Uterus (tissue), 4 donors: Measurements from ENCODE around the gene LONRF3. TPM values are rescaled to one million over a fixed set of nuclear protein-coding genes. Genes with fewer than 3 reads are reported as not detected.

Experiments used
- DNase-seq, 2 donors: peaks; one replicate each; pipeline ENCODE4 v3.0.0-alpha.2; 2019 to 2020
- H3K27ac ChIP-seq, 2 donors: fragments of 200-600 bp; sonication (generic); 1 replicate in 1 of 2; 2 replicates in 1 of 2; pipeline ENCODE4 v1.5.1; 2016 to 2018
- H3K27me3 ChIP-seq, 2 donors: fragments of 200-600 bp; sonication (generic); one replicate each; pipeline ENCODE4 v1.5.1; 2018 to 2019; ENCODE audit warnings: control low read depth in 1 of 2
- H3K36me3 ChIP-seq, 2 donors: fragments of 200-600 bp; sonication (generic); one replicate each; pipeline ENCODE4 v1.5.1; 2019; ENCODE audit warnings: control low read depth in 1 of 2
- H3K4me1 ChIP-seq, 2 donors: fragments of 200-600 bp; sonication (generic); one replicate each; pipeline ENCODE4 v1.5.1; 2018 to 2019; ENCODE audit warnings: control low read depth in 1 of 2
- H3K4me3 ChIP-seq, 2 donors: fragments of 200-600 bp; sonication (generic); 1 replicate in 1 of 2; 2 replicates in 1 of 2; pipeline ENCODE4 v1.5.1; 2018 to 2019; ENCODE audit warnings: mild to moderate bottlenecking in 1 of 2
- H3K9me3 ChIP-seq, 2 donors: fragments of 200-600 bp; sonication (generic); one replicate each; pipeline ENCODE4 v1.5.1; 2019; ENCODE audit warnings: control low read depth in 1 of 2
- POLR2A ChIP-seq, 2 donors: fragments of 450-650 bp; IDR thresholded peaks; one replicate each; pipeline ENCODE4 v1.6.1; 2016; ENCODE audit warnings: antibody characterized with exemption in 2 of 2, mild to moderate bottlenecking in 1 of 2, moderate library complexity in 1 of 2
- intact Hi-C: fragments of 100-400 bp; cut with DNase I; formaldehyde crosslinking; loops from one replicate; pipeline ENCODE4 v1.15.1; 2023; ENCODE audit warnings: low total_unique reads
- total RNA-seq, 4 donors: library from RNA; depleted of rRNA in 3 of 4; stranded (reverse); fragments of >200 nt in 3 of 4; gene quantifications; one replicate each; pipeline versions ENCODE4 v1.1.0 to v1.2.4, GENCODE V29; 2014 to 2023
- TF ChIP-seq, protein P1 (sequence below), 4 experiments: fragments of 200-600 bp in 2 of 4; fragments of 450-650 bp in 2 of 4; sonication (generic) in 2 of 4; IDR thresholded peaks; one replicate each; pipeline ENCODE4 v1.5.1; 2016 to 2019; ENCODE audit warnings: antibody characterized with exemption in 4 of 4, mild to moderate bottlenecking in 2 of 4, moderate library complexity in 1 of 4
- donor health status: DM: yes; HTN: yes; CAD: no.

Gene LONRF3
- total RNA-seq, 4 donors from 2014 or later, result 2.5 to 13.2 (median 7.4) TPM

DNA sequence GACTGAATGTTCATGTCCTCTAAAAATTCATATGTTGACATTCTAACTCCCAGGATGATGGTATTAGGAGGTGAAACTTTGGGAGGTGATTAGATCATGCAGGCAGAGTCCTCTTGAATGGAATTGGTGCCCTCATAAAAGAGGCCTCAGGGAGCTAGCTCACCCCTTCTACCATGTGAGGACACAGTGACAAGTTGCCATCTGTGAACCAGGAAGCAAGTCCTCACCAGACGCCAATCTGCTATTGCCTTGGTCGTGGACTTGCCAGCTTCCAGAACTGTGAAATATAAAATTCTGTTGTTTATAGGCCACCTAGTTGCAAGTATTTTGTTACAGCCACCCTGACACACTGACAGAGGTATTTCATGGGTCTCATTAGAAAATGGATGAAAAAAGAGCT lies 28.5 kb upstream of the LONRF3 start:
- H3K9me3 ChIP-seq, result no peaks in the 10 kb centered on the region
- H3K36me3 ChIP-seq, result no peaks in the 10 kb centered on the region
- TF ChIP-seq, protein P1, sequence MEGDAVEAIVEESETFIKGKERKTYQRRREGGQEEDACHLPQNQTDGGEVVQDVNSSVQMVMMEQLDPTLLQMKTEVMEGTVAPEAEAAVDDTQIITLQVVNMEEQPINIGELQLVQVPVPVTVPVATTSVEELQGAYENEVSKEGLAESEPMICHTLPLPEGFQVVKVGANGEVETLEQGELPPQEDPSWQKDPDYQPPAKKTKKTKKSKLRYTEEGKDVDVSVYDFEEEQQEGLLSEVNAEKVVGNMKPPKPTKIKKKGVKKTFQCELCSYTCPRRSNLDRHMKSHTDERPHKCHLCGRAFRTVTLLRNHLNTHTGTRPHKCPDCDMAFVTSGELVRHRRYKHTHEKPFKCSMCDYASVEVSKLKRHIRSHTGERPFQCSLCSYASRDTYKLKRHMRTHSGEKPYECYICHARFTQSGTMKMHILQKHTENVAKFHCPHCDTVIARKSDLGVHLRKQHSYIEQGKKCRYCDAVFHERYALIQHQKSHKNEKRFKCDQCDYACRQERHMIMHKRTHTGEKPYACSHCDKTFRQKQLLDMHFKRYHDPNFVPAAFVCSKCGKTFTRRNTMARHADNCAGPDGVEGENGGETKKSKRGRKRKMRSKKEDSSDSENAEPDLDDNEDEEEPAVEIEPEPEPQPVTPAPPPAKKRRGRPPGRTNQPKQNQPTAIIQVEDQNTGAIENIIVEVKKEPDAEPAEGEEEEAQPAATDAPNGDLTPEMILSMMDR (IDR thresholded peaks at IDR 0.05), result no peak
- TF ChIP-seq POLR2A (IDR thresholded peaks at IDR 0.05), result no peak
- H3K27ac ChIP-seq, result no peak overlapping the region
- no peaks in the 10 kb centered on the region for H3K4me1 ChIP-seq
- H3K4me3 ChIP-seq, result no peak overlapping the region
- no peak for DNase-seq
- no peaks in the 10 kb centered on the region for H3K27me3 ChIP-seq
- intact Hi-C loops, result no loop called here

DNA sequence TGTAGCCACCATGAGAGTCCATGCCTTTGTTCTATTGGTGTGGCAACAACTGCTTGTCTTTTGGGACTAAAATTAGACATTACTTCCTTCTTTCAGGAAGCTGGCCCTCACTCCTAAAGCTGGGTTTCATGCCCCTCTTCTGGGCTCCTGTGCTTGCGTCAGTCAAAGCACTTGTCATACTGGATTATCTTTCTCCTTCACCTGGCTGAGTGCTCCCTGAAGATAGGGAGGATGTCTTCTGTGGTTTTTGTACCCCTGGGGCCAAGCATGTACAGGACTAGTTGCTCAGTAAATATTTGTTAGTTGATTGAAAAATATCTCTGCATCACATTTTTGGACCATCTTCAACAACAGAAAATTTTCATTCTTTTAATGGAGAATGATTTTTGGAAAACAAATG lies 26.1 kb upstream of the LONRF3 start:
- no peaks in the 10 kb centered on the region for H3K27me3 ChIP-seq
- DNase-seq, result no peak
- TF ChIP-seq, protein P1 (IDR thresholded peaks at IDR 0.05), result no peak
- no peak for TF ChIP-seq POLR2A (IDR thresholded peaks at IDR 0.05)
- H3K9me3 ChIP-seq, result no peaks in the 10 kb centered on the region
- intact Hi-C loops, result no loop called here
- H3K36me3 ChIP-seq, result no peaks in the 10 kb centered on the region
- H3K4me3 ChIP-seq, result no peak overlapping the region
- no peaks in the 10 kb centered on the region for H3K4me1 ChIP-seq
- H3K27ac ChIP-seq, result no peak overlapping the region

DNA sequence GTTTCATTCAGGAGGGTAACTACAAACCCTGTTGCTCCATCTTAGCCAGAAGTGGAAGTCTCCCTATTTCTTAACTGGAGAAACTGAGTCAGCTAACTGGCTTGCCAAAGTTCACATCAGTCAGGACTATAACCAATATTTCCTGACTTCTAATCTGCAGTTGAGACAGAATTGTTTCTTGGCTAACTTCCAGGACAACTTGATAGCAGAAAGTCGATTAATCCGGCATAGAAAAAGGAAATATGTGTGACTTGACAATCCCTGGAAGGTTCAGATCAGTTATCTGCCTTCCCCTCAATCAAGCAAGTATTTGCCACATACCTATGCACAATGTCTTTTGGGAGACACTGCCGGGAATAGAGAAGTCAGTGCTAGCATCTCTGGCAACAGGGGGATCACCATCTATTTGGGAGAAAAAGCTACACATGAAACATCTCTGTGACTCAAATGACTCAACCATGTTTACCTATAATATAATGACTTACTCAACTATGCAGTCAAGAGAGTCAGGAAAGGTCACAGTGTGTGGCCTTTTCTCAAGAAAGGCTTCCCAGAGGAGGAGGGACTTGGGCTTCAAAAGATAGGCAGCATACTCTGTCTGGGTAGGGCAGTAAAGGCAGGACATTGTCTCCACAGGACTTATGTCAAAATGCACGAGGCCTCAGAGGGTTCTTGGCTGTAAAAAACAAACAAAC lies 12.4 kb upstream of the LONRF3 start:
- TF ChIP-seq, protein P1 (IDR thresholded peaks at IDR 0.05), result no peak
- no peak for TF ChIP-seq POLR2A (IDR thresholded peaks at IDR 0.05)
- Histone ChIP-seq H3K4me3 (no peak overlapping the region), H3K27me3 (no peaks in the 10 kb centered on the region), H3K36me3 (no peaks in the 10 kb centered on the region), H3K9me3 (no peaks in the 10 kb centered on the region), H3K4me1 (no peaks in the 10 kb centered on the region), H3K27ac (no peak overlapping the region)
- no peak for DNase-seq
- intact Hi-C loops, result no loop called here

DNA sequence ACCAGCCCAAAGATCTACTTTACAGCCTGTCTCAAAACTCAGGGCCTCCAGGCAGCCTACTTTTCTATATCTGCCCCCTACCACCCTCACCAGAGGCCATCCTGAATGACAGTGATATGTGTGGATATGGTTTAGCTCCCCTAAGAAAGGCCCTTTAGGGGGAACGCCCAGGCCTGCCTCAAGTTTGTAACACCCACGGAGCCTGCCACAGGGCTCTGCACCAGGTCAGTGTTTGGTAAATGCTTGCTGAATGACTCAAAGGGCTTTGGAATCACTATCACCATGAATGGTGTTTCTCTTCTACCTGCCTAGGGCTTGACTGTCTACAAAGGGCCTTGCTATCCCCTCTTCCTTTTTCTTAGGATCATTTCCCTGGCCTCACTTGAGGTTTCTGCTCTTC lies 11.3 kb upstream of the LONRF3 start:
- no peaks in the 10 kb centered on the region for H3K27me3 ChIP-seq
- H3K4me1 ChIP-seq, result no peaks in the 10 kb centered on the region
- H3K4me3 ChIP-seq, result no peak overlapping the region
- no peak for DNase-seq
- H3K27ac ChIP-seq, result no peak overlapping the region
- intact Hi-C loops, result no loop called here
- H3K9me3 ChIP-seq, result no peaks in the 10 kb centered on the region
- TF ChIP-seq, protein P1 (IDR thresholded peaks at IDR 0.05), result no peak
- no peak for TF ChIP-seq POLR2A (IDR thresholded peaks at IDR 0.05)
- no peaks in the 10 kb centered on the region for H3K36me3 ChIP-seq

DNA sequence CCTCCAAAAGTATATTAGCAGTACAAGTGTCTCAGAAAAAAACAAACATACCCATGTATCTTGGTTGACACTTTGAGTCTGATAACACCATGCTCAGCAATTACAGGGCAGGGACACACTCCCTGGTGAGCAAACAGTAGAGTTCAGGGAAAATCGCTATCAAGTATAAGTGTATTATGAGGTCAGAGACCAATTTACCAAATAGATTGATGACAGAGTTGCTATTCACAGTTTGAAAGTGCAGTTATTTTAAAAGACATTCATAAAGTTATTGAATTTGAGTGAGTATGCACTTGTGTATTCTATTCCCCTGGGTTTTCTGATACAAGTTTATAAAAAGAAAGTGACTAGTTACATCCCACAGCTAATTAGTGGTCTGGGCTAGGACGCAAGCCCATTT lies 10.2 kb upstream of the LONRF3 start:
- Histone ChIP-seq H3K4me3 (no peak overlapping the region), H3K27me3 (no peaks in the 10 kb centered on the region), H3K27ac (no peak overlapping the region), H3K36me3 (no peaks in the 10 kb centered on the region), H3K9me3 (no peaks in the 10 kb centered on the region), H3K4me1 (no peaks in the 10 kb centered on the region)
- no peak for DNase-seq
- TF ChIP-seq, protein P1 (IDR thresholded peaks at IDR 0.05), result no peak
- no peak for TF ChIP-seq POLR2A (IDR thresholded peaks at IDR 0.05)
- intact Hi-C loops, result no loop called here
